ENCODE data around the gene STIP1.

The STIP1 gene

DNA sequence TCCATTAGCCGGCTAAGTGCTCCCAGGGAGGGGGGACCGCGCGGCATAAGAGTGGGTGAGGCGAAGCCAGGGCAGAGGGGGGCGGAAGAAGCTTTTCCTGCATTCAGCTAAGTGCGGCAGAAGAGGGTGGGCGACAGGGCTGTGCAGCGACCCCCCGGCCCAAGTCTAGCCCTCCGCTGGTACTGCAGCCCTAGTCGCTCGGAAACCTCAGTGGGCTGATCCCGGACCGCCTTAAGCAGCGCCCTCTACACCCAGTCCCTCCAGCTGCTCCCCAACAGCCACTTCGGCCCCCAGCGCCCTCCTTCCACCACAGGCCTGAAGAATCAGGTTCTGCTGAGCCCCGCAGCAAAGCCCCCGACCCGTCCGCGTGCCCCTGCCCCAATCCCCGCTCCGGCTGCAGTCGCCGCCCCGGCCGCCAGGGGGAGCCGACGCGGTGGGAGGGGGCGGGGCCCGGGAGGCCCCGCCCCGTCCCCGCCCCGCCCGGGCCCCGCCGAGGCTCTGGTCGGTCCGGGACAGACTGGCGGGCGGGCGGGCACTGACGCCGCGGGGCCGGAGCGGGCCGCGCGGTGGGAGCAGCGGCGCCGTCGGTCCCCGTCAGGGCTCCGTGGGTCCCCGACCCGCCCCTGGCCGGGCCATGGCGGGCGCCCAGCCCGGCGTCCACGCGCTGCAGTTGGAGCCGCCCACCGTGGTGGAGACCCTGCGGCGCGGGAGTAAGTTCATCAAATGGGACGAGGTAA lies 65.2 kb downstream of the STIP1 start, which contains the start of gene PLCB3:
Gene PLCB3 (plus strand): TSS at position 515 of the 737 bp plus-strand sequence. CDS start 120 bp downstream, at position 635.
- peak; percentile 89 for DNase-seq (ENCODE audit: low spot score)

DNA sequence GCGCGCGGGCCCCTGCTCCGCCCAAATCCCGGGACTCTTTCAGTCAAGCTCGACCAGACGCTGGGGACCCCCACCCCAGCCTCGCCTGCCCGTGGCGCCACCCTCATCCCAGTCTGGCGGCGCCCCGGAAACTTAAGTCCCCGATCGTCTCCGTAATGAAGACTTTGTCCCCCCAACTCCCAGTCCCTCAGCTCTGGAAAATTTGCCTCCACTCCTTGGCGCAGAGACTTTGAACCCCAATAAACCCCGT lies 65.7 kb downstream of the STIP1 start:
- no peak for DNase-seq (ENCODE audit: low spot score)

DNA sequence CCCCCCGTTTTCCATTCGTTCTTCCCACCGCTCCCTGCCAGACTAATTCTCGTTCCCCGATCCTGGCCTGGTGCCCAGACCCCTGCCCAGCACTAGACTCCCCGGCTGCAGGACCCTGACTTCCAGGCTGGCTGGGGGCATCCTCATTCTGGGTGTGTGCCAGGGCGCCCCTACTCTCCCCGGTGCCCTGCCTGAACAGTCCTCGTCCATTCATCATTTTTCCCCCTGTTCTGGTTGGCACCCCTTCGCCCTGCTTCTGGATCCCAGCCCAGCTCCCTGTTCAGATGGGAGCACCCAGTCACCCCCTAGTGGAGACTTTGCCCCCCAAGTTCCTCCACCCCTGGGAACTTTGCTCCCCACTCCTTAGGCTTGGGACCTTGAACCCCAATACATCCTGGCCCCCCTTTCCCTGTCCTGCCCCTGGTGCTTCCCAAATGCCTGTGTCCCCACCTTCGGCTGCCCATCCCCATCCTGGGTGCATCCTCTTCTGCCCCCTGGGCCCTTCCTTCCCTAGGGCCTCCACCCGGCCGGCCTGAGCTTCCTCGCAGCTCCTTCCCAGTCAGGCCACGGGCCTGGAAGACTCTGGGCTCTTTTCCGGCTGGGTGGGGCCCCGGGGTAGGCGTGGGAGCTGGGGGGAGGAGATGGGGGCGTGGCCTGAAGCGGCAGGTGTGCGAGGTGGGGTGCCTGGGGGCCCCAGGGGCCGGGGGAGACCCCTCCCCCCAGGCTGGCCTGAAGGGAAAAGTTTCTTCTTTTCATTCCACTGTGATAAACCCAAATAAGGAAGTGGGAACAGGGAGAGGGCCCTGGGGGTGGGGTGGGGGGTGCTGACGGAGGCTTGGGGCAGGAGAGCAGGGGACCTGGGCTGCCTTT lies 66.3 kb downstream of the STIP1 start:
- DNase-seq (ENCODE audit: low spot score) = peak; percentile 71

DNA sequence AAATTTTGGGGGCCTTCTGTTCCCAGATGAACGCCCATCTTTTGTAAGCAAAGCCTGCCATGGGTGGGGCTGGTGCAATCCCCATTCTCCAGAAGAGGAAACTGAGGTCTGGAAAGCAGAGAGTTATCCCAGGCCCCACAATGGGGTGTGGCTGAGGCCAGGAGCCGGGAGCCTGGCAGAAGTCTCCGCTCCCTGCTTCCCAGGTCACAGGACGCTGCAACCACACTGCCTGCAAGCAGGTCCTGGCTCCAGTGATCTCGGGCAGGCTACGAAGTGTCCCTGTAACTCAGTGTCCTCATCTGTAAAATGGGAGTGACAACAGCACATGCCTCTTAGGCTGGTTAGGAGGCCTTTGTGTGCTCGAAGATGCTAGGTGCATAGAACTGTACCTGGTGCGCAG lies 67.1 kb downstream of the STIP1 start:
- no peak for DNase-seq (ENCODE audit: low spot score)

DNA sequence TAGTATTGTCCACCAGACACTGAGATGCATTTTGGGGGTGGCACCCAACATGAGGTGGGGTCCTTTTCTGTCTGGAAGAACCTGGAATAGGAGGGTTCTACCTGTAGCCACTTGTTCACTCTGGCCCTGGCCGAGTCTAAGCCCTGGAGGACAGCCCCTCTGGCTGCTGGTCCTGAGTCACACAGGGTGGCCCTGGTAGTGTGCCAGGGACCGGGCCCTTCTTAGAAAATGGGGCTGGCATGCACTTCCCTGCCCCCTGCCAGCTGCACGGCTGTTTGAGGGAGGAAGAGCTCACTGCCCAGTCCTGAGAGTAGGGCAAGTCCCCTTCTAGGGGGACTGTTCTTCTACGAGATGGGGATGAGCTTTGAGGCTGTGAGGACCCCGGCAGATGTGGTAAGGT lies 67.5 kb downstream of the STIP1 start:
- DNase-seq (ENCODE audit: low spot score) = no peak
